ENCODE results near the gene MAPKAP1. TPM values are rescaled to one million over a fixed set of nuclear protein-coding genes. Genes with fewer than 3 reads are reported as not detected.

Gene MAPKAP1
- total and polyA plus RNA-seq, 2 experiments from 2014 or later, result 68.4 to 98.5 TPM

DNA sequence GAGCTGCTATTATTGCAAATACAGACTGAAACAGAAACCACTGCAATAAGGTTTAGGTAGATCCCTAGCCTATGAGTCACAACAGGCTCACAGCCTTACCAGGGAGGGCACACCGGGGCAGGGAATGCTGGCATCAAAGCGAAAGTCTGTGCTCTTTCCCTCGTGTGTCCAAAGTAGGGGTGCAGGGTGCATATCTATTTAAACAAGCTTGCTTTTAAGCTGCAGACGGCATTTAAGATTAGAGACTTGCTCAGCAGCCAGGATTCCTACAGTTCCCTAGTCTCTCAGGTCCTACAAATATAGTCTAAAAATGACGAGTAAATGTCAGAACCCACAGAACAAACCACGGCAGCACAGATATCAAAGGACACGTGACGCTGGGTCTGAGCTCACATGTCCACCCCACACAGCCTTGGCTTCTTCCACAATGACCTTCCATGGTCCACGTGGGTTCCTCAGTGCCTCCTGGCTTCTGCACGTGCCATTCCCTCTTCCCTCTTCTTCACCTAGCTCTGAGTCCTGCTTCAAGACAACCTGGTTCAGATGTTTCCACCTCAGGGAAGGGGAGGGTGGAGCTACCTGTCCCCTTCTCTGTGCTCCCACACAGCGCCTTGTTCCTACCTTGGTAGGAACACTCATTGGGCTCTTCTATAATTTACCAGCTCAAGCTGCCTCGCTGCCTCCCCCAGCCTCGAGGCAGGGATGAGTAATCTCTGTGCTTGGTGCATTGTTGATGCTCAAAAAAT is 193.2 kb downstream of the MAPKAP1 start:
- Histone ChIP-seq H3K4me3 (no peak overlapping the region), H3K36me3 (ENCODE audit: insufficient read depth) (no peaks in the 10 kb centered on the region), H3F3A (replicated peaks; ENCODE audit: low read depth) (no peaks in the 10 kb centered on the region), H3K4me1 (ENCODE audit: insufficient read depth) (peaks cover 42% of the 10 kb centered on the region), H3K27me3 (ENCODE audit: insufficient read depth) (no peaks in the 10 kb centered on the region), H2AFZ (no peak overlapping the region), H3K27ac (ENCODE audit: low read depth) (no peak overlapping the region), H3K79me2 (replicated peaks; ENCODE audit: insufficient read depth) (peaks cover 10% of the 10 kb centered on the region; the same call in 1 of the 2 replicates), H3K4me2 (no peak overlapping the region), H4K20me1 (replicated peaks; ENCODE audit: insufficient read depth) (no peaks in the 10 kb centered on the region; the same call in 1 of the 2 replicates), H3K9me2 (ENCODE audit: insufficient read depth) (no peaks in the 10 kb centered on the region)
- H3K9me3 Mint-ChIP-seq, result no peaks in the 10 kb centered on the region
- H3K4me1 Mint-ChIP-seq, result peaks cover 57% of the 10 kb centered on the region
- ATAC-seq, result no peak; the same call in 1 of the 3 replicates
- H3K36me3 Mint-ChIP-seq (ENCODE audit: low read depth), result no peaks in the 10 kb centered on the region
- no peak for DNase-seq (ENCODE audit: low spot score)
- no peaks in the 10 kb centered on the region for H3K27me3 Mint-ChIP-seq (ENCODE audit: insufficient read depth, low read depth, poor library complexity)
- no peak overlapping the region for H3K27ac Mint-ChIP-seq
- TF ChIP-seq EZH2phosphoT487 (IDR thresholded peaks at IDR 0.05; ENCODE audit: unreplicated experiment) (no peak), ZNF114 (CRISPR knock-in tag; IDR thresholded peaks at IDR 0.05) (no peak), POLR2AphosphoS5 (IDR thresholded peaks at IDR 0.05; ENCODE audit: low read depth) (no peak), EZH2 (IDR thresholded peaks at IDR 0.05; ENCODE audit: low read depth, unreplicated experiment) (no peak), ZNF331 (CRISPR knock-in tag; IDR thresholded peaks at IDR 0.05; ENCODE audit: low read depth) (no peak), CREB1 (CRISPR knock-in tag; IDR thresholded peaks at IDR 0.05; ENCODE audit: low read depth) (no peak), STAT1 (IDR thresholded peaks at IDR 0.05; ENCODE audit: unreplicated experiment) (no peak), JUNB (IDR thresholded peaks at IDR 0.05; ENCODE audit: unreplicated experiment) (no peak)
- TF ChIP-seq, protein P1, sequence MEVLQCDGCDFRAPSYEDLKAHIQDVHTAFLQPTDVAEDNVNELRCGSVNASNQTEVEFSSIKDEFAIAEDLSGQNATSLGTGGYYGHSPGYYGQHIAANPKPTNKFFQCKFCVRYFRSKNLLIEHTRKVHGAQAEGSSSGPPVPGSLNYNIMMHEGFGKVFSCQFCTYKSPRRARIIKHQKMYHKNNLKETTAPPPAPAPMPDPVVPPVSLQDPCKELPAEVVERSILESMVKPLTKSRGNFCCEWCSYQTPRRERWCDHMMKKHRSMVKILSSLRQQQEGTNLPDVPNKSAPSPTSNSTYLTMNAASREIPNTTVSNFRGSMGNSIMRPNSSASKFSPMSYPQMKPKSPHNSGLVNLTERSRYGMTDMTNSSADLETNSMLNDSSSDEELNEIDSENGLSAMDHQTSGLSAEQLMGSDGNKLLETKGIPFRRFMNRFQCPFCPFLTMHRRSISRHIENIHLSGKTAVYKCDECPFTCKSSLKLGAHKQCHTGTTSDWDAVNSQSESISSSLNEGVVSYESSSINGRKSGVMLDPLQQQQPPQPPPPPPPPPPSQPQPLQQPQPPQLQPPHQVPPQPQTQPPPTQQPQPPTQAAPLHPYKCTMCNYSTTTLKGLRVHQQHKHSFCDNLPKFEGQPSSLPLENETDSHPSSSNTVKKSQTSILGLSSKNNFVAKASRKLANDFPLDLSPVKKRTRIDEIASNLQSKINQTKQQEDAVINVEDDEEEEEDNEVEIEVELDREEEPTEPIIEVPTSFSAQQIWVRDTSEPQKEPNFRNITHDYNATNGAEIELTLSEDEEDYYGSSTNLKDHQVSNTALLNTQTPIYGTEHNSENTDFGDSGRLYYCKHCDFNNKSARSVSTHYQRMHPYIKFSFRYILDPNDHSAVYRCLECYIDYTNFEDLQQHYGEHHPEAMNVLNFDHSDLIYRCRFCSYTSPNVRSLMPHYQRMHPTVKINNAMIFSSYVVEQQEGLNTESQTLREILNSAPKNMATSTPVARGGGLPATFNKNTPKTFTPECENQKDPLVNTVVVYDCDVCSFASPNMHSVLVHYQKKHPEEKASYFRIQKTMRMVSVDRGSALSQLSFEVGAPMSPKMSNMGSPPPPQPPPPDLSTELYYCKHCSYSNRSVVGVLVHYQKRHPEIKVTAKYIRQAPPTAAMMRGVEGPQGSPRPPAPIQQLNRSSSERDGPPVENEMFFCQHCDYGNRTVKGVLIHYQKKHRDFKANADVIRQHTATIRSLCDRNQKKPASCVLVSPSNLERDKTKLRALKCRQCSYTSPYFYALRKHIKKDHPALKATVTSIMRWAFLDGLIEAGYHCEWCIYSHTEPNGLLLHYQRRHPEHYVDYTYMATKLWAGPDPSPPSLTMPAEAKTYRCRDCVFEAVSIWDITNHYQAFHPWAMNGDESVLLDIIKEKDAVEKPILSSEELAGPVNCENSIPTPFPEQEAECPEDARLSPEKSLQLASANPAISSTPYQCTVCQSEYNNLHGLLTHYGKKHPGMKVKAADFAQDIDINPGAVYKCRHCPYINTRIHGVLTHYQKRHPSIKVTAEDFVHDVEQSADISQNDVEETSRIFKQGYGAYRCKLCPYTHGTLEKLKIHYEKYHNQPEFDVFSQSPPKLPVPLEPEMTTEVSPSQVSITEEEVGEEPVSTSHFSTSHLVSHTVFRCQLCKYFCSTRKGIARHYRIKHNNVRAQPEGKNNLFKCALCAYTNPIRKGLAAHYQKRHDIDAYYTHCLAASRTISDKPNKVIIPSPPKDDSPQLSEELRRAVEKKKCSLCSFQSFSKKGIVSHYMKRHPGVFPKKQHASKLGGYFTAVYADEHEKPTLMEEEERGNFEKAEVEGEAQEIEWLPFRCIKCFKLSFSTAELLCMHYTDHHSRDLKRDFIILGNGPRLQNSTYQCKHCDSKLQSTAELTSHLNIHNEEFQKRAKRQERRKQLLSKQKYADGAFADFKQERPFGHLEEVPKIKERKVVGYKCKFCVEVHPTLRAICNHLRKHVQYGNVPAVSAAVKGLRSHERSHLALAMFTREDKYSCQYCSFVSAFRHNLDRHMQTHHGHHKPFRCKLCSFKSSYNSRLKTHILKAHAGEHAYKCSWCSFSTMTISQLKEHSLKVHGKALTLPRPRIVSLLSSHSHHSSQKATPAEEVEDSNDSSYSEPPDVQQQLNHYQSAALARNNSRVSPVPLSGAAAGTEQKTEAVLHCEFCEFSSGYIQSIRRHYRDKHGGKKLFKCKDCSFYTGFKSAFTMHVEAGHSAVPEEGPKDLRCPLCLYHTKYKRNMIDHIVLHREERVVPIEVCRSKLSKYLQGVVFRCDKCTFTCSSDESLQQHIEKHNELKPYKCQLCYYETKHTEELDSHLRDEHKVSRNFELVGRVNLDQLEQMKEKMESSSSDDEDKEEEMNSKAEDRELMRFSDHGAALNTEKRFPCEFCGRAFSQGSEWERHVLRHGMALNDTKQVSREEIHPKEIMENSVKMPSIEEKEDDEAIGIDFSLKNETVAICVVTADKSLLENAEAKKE (CRISPR knock-in tag; IDR thresholded peaks at IDR 0.05), result no peak
- TF ChIP-seq, protein P2, sequence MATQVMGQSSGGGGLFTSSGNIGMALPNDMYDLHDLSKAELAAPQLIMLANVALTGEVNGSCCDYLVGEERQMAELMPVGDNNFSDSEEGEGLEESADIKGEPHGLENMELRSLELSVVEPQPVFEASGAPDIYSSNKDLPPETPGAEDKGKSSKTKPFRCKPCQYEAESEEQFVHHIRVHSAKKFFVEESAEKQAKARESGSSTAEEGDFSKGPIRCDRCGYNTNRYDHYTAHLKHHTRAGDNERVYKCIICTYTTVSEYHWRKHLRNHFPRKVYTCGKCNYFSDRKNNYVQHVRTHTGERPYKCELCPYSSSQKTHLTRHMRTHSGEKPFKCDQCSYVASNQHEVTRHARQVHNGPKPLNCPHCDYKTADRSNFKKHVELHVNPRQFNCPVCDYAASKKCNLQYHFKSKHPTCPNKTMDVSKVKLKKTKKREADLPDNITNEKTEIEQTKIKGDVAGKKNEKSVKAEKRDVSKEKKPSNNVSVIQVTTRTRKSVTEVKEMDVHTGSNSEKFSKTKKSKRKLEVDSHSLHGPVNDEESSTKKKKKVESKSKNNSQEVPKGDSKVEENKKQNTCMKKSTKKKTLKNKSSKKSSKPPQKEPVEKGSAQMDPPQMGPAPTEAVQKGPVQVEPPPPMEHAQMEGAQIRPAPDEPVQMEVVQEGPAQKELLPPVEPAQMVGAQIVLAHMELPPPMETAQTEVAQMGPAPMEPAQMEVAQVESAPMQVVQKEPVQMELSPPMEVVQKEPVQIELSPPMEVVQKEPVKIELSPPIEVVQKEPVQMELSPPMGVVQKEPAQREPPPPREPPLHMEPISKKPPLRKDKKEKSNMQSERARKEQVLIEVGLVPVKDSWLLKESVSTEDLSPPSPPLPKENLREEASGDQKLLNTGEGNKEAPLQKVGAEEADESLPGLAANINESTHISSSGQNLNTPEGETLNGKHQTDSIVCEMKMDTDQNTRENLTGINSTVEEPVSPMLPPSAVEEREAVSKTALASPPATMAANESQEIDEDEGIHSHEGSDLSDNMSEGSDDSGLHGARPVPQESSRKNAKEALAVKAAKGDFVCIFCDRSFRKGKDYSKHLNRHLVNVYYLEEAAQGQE (IDR thresholded peaks at IDR 0.05; ENCODE audit: unreplicated experiment), result no peak
- TF ChIP-seq, protein P3, sequence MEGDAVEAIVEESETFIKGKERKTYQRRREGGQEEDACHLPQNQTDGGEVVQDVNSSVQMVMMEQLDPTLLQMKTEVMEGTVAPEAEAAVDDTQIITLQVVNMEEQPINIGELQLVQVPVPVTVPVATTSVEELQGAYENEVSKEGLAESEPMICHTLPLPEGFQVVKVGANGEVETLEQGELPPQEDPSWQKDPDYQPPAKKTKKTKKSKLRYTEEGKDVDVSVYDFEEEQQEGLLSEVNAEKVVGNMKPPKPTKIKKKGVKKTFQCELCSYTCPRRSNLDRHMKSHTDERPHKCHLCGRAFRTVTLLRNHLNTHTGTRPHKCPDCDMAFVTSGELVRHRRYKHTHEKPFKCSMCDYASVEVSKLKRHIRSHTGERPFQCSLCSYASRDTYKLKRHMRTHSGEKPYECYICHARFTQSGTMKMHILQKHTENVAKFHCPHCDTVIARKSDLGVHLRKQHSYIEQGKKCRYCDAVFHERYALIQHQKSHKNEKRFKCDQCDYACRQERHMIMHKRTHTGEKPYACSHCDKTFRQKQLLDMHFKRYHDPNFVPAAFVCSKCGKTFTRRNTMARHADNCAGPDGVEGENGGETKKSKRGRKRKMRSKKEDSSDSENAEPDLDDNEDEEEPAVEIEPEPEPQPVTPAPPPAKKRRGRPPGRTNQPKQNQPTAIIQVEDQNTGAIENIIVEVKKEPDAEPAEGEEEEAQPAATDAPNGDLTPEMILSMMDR (conservative IDR thresholded peaks at IDR 0.05; ENCODE audit: low read depth in 2 of 2), result no peak
- H3K4me3 Mint-ChIP-seq, result no peak overlapping the region

Data from GM23338 (cell line).